ENCODE data around the gene LCORL.

LCORL gene

GRCh38 chr4:17823871-17824669 lies 197.5 kb downstream of the LCORL start:
- DNase-seq, result no peak

DNA sequence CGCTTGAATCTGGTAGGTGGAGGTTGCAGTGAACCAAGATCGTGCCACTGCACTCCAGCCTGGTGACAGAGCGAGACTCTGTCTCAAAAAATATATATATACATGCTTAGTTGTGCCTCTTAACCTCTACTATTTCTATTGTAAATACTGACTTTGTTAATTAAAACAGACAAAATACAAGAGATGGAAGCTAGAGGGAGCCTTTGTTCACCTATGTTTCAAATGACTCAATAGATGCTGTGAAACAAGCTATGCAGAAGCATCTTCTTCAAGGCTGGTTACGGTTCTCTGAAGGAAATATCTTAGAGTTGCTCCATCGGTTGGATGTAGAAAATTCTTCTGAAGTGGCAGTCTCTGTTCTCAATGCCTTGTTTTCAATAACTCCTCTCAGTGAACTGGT lies 204.5 kb downstream of the LCORL start:
- DNase-seq, result no peak

DNA sequence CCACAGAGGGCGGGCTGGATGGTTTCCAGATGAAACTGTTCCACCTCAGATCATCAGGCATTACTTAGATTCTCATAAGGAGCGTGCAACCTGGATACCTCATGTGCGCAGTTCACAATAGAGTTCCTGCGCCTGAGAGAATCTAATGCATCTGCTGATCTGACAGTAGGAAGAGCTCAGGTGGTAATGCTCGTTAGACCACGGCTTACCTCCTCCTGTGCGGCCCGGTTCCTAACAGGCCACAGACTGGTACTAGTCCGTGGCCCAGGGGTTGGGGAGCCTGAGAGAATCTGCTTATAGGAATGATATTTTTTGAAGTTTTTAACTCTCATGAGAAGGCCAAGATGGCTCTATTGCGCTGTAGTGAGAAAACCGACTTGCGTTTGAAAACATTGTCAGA lies 205.4 kb downstream of the LCORL start:
- DNase-seq, result no peak

GRCh38 chr4:17814140-17814539 lies 207.4 kb downstream of the LCORL start:
- no peak for DNase-seq

DNA sequence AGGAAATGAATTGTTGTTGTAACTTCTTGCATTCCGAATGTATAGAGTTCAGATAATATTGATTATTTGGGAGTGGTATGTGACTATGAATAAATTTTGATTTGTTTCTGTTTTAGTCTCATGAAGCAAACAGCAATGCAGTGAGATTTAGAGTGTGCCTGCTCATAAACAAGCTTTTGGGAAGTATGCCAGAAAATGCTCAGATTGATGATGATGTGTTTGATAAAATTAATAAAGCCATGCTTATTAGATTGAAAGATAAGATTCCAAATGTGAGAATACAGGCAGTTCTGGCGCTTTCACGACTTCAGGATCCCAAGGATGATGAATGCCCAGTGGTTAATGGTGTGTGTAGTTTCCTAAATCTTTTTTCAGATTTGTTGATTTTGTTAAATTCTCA lies 208.8 kb downstream of the LCORL start:
- no peak for DNase-seq

DNA sequence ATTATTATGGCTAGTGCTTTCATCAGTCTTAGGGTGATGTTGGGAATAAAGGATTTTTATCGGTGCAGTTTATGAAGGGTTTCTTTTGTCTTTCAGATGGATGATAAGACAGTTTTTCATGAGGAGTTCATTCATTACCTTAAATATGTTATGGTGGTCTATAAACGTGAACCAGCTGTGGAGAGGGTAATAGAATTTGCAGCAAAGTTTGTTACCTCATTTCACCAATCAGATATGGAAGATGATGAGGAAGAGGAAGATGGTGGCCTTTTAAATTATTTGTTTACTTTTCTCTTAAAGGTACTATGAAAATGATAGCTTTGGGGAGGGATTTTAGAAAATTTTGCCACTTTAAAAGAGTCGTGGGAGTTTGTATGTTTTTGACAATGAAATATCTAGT lies 209.4 kb downstream of the LCORL start:
- no peak for DNase-seq

GRCh38 chr4:17811078-17811603 lies 210.4 kb downstream of the LCORL start:
- no peak for DNase-seq

DNA sequence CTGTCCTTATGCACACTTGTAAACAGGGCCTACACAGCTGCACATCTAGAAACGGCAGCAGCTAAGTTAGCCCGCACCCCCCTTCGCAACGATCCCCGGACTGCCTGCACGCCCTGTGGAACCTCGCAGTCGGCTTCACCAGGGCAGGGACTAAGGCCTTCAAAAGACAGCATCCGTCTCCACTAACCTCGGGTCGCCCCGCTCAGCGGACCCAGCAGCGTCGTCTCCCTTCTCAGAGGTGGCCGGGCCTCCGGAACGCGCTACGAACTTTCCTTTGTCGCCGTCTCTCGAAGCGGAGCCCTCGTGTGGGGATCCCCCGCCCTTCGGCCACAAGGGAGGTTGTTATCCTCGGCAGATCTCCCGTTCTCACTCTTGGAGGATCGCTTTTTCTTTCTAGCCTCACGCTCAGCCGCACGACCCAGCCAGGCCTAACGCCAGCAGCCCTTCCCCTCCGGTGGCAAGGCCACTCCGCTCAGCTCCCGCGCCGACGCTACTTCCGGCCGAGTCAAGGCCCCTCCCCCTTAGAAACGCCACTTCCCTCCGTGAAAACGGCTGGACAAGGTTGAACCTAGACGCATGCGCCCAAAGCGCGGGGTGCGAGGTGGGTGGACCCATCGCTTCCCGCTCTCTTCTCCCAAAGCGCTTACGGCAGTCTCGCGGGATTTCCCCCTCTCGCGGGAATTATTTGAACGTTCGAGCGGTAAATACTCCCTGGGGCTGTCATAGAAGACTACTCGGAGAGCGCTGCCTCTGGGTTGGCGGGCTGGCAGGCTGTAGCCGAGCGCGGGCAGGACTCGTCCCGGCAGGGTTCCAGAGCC lies 211.1 kb downstream of the LCORL start, which contains the start of the genes DCAF16 and NCAPG:
Gene DCAF16 (minus strand): TSS at position 498 of the 818 bp plus-strand sequence. CDS start 6,616 bp downstream, outside the sequence.
Gene NCAPG (plus strand): TSS at position 720 of the 818 bp plus-strand sequence. CDS start 99 bp downstream, outside the sequence.
- DNase-seq, result peak; percentile 99

DNA sequence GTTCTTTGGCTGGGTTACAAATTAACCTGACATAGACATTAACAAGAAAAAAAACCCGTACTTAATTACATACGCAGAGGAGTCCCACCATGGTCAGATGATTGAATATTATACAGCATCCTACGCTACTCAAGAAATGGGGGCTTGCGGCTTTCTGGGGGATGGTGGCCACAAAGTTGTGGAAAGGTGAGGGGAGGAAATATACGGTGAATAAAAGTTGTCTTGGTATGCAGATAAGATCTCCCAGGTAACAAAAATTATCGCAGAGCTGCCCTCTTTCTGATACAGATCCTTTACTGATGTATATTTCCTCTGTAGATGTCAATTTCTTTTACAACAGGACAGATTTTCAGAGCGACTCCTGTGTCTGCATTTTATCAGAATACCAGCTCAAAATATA lies 211.9 kb downstream of the LCORL start:
- DNase-seq, result no peak

- no peak for DNase-seq
Measured at GRCh38 chr4:17807446-17807845, 214.1 kb downstream of the LCORL start.

GRCh38 chr4:17805580-17806155 lies 215.9 kb downstream of the LCORL start:
- no peak for DNase-seq

GRCh38 chr4:17797808-17798207 lies 223.7 kb downstream of the LCORL start:
- no peak for DNase-seq

- no peak for DNase-seq
Measured at GRCh38 chr4:17794730-17795129, 226.8 kb downstream of the LCORL start.
